Body of pancreas (tissue), 4 donors: ENCODE measurements around the gene PGAP3. TPM values are rescaled to one million over a fixed set of nuclear protein-coding genes. Genes with fewer than 3 reads are reported as not detected.

Source experiments
- ATAC-seq: fragments of 150-250 bp; one replicate; pipeline ENCODE4 v1.9.1; 2016
- DNase-seq, 4 donors: peaks; one replicate each; pipeline ENCODE4 v3.0.0-alpha.2; 2019
- H3K27ac ChIP-seq, 4 donors: fragments of 200-600 bp; sonication (generic); 1 replicate in 3 of 4; 2 replicates in 1 of 4; pipeline versions ENCODE4 v1.5.1 to v1.6.1; 2016 to 2019; ENCODE audit warnings: mild to moderate bottlenecking in 1 of 4, mixed read lengths in 1 of 4, moderate library complexity in 1 of 4
- H3K27me3 ChIP-seq, 2 donors: fragments of 200-600 bp; sonication (generic); one replicate each; pipeline ENCODE4 v1.6.0; 2016; ENCODE audit warnings: mild to moderate bottlenecking in 1 of 2
- H3K36me3 ChIP-seq, 2 donors: fragments of 200-600 bp; sonication (generic); replicated peaks in 1 of 2; 2 replicates each; pipeline ENCODE4 v1.5.1; 2016; ENCODE audit warnings: low read depth in 2 of 2; ENCODE audit not compliant: insufficient read depth in 1 of 2
- H3K4me1 ChIP-seq: fragments of 200-600 bp; sonication (generic); one replicate; pipeline ENCODE4 v1.6.0; 2016
- H3K4me3 ChIP-seq, 2 donors: fragments of 200-600 bp; sonication (generic); 1 replicate in 1 of 2; 2 replicates in 1 of 2; pipeline ENCODE4 v1.5.1; 2016 to 2019
- H3K9me3 ChIP-seq, 3 donors: fragments of 200-600 bp; sonication (generic); 1 replicate in 2 of 3; 2 replicates in 1 of 3; pipeline ENCODE4 v1.5.1; 2016
- POLR2A ChIP-seq, 3 donors: fragments of 450-650 bp; IDR thresholded peaks; one replicate each; pipeline ENCODE4 v1.6.1; 2016; ENCODE audit warnings: antibody characterized with exemption in 3 of 3, mild to moderate bottlenecking in 2 of 3
- WGBS, 2 donors: methylation state at CpG; one replicate each; pipeline ENCODE4 v1.1.5; 2017; 5-methylcytosine and 5-hydroxymethylcytosine counted together
- intact Hi-C: fragments of 100-400 bp; cut with DNase I; formaldehyde crosslinking; loops from one replicate; pipeline ENCODE4 v1.15.1; 2023
- total RNA-seq, 2 donors: library from RNA; depleted of rRNA; stranded (reverse); fragments of >200 nt; gene quantifications; one replicate each; pipeline ENCODE4 v1.1.0, GENCODE V29; 2016
- TF ChIP-seq, protein P1 (sequence below), 7 experiments: fragments of 450-650 bp in 4 of 7; fragments of 200-600 bp in 3 of 7; sonication (generic) in 3 of 7; IDR thresholded peaks; one replicate each; pipeline ENCODE4 v1.5.1; 2016 to 2019; ENCODE audit warnings: antibody characterized with exemption in 7 of 7

The PGAP3 gene
- total RNA-seq, 2 donors from 2014 or later, result 13.8 to 33.2 TPM

DNA sequence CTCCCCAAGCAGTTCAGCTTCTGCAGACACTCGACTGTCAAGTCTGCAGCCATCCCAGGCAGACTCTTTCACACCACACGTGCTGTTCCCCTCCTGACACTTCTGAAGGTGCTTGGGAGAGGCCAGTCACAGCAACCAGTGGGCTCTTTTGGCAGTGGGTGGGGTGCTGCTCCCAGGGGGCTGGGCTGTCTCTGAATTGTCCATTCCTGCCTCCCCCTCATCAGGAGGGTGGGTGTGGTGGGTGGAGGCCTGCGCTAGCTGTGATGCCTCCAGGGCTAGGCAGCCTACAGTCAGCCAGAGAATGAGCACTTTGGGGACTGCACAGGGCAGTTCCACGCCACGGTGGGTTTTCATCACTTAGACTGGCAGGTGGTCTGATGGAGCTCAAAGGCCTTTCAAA, 40.6 kb downstream of the PGAP3 start:
- no peaks in the 10 kb centered on the region for H3K36me3 ChIP-seq
- peaks cover 2% of the 10 kb centered on the region for H3K4me1 ChIP-seq
- intact Hi-C loops, result no loop called here
- WGBS, 2 donors, result 89 to 93% methylated on average over 5 of the region's 5 CpGs
- no peaks in the 10 kb centered on the region for H3K9me3 ChIP-seq
- H3K27me3 ChIP-seq, result no peaks in the 10 kb centered on the region
- DNase-seq, result no peak
- H3K27ac ChIP-seq, result no peak overlapping the region
- H3K4me3 ChIP-seq, result no peak overlapping the region
- TF ChIP-seq POLR2A (IDR thresholded peaks at IDR 0.05), result no peak
- TF ChIP-seq, protein P1, sequence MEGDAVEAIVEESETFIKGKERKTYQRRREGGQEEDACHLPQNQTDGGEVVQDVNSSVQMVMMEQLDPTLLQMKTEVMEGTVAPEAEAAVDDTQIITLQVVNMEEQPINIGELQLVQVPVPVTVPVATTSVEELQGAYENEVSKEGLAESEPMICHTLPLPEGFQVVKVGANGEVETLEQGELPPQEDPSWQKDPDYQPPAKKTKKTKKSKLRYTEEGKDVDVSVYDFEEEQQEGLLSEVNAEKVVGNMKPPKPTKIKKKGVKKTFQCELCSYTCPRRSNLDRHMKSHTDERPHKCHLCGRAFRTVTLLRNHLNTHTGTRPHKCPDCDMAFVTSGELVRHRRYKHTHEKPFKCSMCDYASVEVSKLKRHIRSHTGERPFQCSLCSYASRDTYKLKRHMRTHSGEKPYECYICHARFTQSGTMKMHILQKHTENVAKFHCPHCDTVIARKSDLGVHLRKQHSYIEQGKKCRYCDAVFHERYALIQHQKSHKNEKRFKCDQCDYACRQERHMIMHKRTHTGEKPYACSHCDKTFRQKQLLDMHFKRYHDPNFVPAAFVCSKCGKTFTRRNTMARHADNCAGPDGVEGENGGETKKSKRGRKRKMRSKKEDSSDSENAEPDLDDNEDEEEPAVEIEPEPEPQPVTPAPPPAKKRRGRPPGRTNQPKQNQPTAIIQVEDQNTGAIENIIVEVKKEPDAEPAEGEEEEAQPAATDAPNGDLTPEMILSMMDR (IDR thresholded peaks at IDR 0.05), result no peak
- no peak for ATAC-seq

DNA sequence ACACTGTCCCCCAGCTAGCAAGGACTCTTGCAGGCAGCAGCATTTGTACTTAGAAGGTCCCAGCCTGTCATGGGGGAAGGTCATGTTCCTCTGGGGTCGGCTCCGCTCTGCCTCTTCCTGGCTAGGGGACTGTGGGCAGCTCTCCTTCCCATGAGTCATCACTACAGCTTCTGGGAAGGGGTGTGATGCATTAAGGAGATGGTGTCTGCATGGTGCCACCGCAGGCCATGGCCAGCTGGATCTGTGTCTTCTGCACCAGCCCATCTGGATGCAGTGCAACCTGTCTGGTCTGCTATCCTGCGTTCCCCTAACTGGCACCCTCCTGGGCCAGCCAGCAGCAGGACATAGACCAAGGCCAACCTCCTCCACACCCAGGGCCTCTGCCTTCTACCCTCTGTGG, 44.6 kb downstream of the PGAP3 start:
- Histone ChIP-seq H3K4me3 (no peak overlapping the region), H3K27me3 (no peaks in the 10 kb centered on the region), H3K27ac (no peak overlapping the region), H3K9me3 (no peaks in the 10 kb centered on the region), H3K4me1 (peaks cover 39% of the 10 kb centered on the region), H3K36me3 (no peaks in the 10 kb centered on the region)
- WGBS, 2 donors, result 74% methylated on average over 4 of the region's 4 CpGs; no CpG with 5 or more reads in 1 of the 2 donors
- intact Hi-C loops, result no loop called here
- ATAC-seq (no peak), DNase-seq (no peak)
- TF ChIP-seq POLR2A (IDR thresholded peaks at IDR 0.05), result no peak
- TF ChIP-seq, protein P1 (IDR thresholded peaks at IDR 0.05), result no peak

- Histone ChIP-seq H3K4me1 (peaks cover 47% of the 10 kb centered on the region), H3K4me3 (no peak overlapping the region), H3K27ac (no peak overlapping the region), H3K27me3 (no peaks in the 10 kb centered on the region), H3K36me3 (no peaks in the 10 kb centered on the region), H3K9me3 (no peaks in the 10 kb centered on the region)
- TF ChIP-seq POLR2A (IDR thresholded peaks at IDR 0.05), result no peak
- TF ChIP-seq, protein P1 (IDR thresholded peaks at IDR 0.05), result no peak
- intact Hi-C loops, result no loop called here
- WGBS, 2 donors, result 80 to 85% methylated on average over 9 of the region's 9 CpGs
- DNase-seq (no peak), ATAC-seq (no peak)
Measured at GRCh38 chr17:39642291-39643074, 45.4 kb downstream of the PGAP3 start.

GRCh38 chr17:39641883-39642282, 46.0 kb downstream of the PGAP3 start:
- H3K4me3 ChIP-seq, result no peak overlapping the region
- H3K27ac ChIP-seq, result no peak overlapping the region
- no peaks in the 10 kb centered on the region for H3K27me3 ChIP-seq
- ATAC-seq (no peak), DNase-seq (no peak)
- 56 to 72% methylated on average over 6 to 7 of the region's 7 CpGs for WGBS, 2 donors
- no peak for TF ChIP-seq POLR2A (IDR thresholded peaks at IDR 0.05)
- TF ChIP-seq, protein P1 (IDR thresholded peaks at IDR 0.05), result no peak
- peaks cover 49% of the 10 kb centered on the region for H3K4me1 ChIP-seq
- intact Hi-C loops, result no loop called here
- no peaks in the 10 kb centered on the region for H3K36me3 ChIP-seq
- H3K9me3 ChIP-seq, result no peaks in the 10 kb centered on the region

DNA sequence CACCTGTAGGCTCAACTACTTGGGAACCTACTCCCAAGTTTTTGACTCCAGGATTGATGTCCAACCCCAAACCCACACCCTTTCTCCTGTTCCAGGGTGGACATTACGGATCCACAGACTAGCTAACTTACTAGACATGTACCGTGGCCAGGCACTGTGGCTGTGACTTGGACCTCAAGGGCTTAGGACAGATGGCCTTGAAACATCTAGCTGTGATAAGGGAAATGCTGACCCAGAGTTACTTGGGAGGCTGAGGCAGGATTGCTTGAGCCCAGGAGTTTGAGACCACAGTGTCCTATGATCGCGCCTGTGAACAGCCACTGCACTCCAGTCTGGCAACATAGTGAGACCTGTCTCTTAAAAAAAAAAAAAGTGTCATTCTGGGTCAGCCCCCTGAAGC, 46.8 kb downstream of the PGAP3 start:
- no peak for ATAC-seq
- no peak overlapping the region for H3K27ac ChIP-seq
- H3K4me1 ChIP-seq, result peaks cover 56% of the 10 kb centered on the region
- H3K9me3 ChIP-seq, result no peaks in the 10 kb centered on the region
- no peak overlapping the region for H3K4me3 ChIP-seq
- H3K27me3 ChIP-seq, result no peaks in the 10 kb centered on the region
- TF ChIP-seq, protein P1 (IDR thresholded peaks at IDR 0.05), result no peak
- TF ChIP-seq POLR2A (IDR thresholded peaks at IDR 0.05), result no peak
- H3K36me3 ChIP-seq, result no peaks in the 10 kb centered on the region
- DNase-seq, result no peak
- WGBS, 2 donors, result 66 to 79% methylated on average over 4 of the region's 4 CpGs
- intact Hi-C loops, result no loop called here
